HL-60 (cell line): ENCODE results near the gene MEPE.

Source experiments
- DNase-seq, 2 experiments: peaks; one replicate each; pipeline ENCODE4 v3.0.0-alpha.2; 2010 to 2020; ENCODE audit warnings: low read depth in 1 of 2, low spot score in 1 of 2
- H3K27ac ChIP-seq: fragments of 250-450 bp; sonication (Bioruptor Pico); replicated peaks from 2 replicates; pipeline ENCODE4 v1.5.1; 2020; ENCODE audit warnings: mild to moderate bottlenecking, moderate library complexity
- H3K27me3 ChIP-seq: fragments of 250-450 bp; sonication (Bioruptor Pico); 2 replicates; pipeline ENCODE4 v1.5.1; 2021; ENCODE audit warnings: mild to moderate bottlenecking, moderate library complexity; ENCODE audit not compliant: insufficient read depth, poor library complexity, severe bottlenecking
- H3K4me3 ChIP-seq: replicated peaks from 2 replicates; pipeline ENCODE4 v1.5.1; 2011; ENCODE audit warnings: mild to moderate bottlenecking, control low read depth, low read length; ENCODE audit not compliant: insufficient read depth
- CTCF ChIP-seq: IDR thresholded peaks from one replicate; pipeline ENCODE4 v1.5.1; 2011; ENCODE audit warnings: low read length, control low read depth, inconsistent platforms; ENCODE audit not compliant: insufficient read depth
- GABPA ChIP-seq: IDR thresholded peaks from 2 replicates; pipeline ENCODE4 v1.6.1; 2012; ENCODE audit warnings: low read depth
- POLR2AphosphoS5 ChIP-seq: IDR thresholded peaks from 2 replicates; pipeline ENCODE4 v1.6.1; 2012; ENCODE audit warnings: low read depth
- REST ChIP-seq: IDR thresholded peaks from 2 replicates; pipeline ENCODE4 v1.6.1; 2012; ENCODE audit warnings: low read depth; ENCODE audit not compliant: insufficient replicate concordance
- SPI1 ChIP-seq: IDR thresholded peaks from 2 replicates; pipeline ENCODE4 v1.6.1; 2012; ENCODE audit warnings: low read depth, mild to moderate bottlenecking, borderline replicate concordance

The MEPE gene

GRCh38 chr4:87875191-87875590, 42.4 kb downstream of the MEPE start:
- Histone ChIP-seq H3K4me3 (no peak overlapping the region), H3K27me3 (peaks cover 4% of the 10 kb centered on the region), H3K27ac (no peak overlapping the region)
- TF ChIP-seq SPI1 (no peak), POLR2AphosphoS5 (no peak), REST (no peak), CTCF (no peak), GABPA (no peak)
- DNase-seq: no peak

GRCh38 chr4:87880106-87880505, 47.3 kb downstream of the MEPE start:
- no peak for DNase-seq

GRCh38 chr4:87881115-87881514, 48.3 kb downstream of the MEPE start:
- no peak for TF ChIP-seq SPI1
- TF ChIP-seq REST: no peak
- no peak for TF ChIP-seq GABPA
- no peak for TF ChIP-seq CTCF
- no peak for TF ChIP-seq POLR2AphosphoS5
- H3K4me3 ChIP-seq: no peak overlapping the region
- DNase-seq: no peak
- H3K27ac ChIP-seq: no peak overlapping the region
- H3K27me3 ChIP-seq: no peaks in the 10 kb centered on the region

More at GRCh38 chr4:87880106-87880505, 47.3 kb downstream of the MEPE start:
- Histone ChIP-seq H3K4me3 (no peak overlapping the region), H3K27me3 (peaks cover 4% of the 10 kb centered on the region), H3K27ac (no peak overlapping the region)
- TF ChIP-seq REST (no peak), POLR2AphosphoS5 (no peak), SPI1 (no peak), CTCF (no peak), GABPA (no peak)
